Measurements from ENCODE around the gene PLCG1.

The PLCG1 gene

DNA sequence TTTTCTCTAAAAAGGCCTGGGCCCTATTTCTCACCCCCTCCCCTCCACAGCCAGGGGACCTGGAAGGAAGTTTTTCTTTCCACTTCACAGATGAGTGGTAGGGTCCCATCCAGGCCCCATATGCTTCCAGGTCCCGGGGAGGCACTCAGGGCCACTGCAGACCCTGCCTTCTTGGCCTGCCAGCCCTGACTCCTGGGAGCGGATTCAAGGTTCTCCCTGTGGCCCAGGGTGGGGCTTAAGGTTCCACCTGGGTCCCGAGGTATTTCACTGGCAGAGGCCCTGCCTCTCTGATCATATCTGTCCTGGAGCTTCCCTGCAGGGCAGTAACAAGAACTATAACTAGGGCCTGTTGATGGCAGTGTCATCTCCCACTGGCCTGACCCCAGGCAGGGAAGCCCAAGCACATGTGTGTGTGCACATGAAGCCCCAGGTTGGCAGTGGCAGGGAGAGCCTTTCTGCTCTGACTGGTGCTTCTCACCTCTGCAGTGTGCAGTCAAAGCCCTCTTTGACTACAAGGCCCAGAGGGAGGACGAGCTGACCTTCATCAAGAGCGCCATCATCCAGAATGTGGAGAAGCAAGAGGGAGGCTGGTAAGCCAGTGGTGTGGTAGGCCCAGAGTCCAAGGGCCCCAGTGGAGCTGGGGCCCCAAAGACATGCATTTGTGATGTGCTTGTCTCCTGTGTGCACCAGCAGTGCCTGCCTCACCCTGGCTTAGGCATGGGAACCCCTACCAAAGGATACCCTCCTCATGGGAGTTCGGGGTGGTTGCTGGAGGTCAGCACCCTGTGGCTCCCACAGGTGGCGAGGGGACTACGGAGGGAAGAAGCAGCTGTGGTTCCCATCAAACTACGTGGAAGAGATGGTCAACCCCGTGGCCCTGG is 31.2 kb downstream of the PLCG1 start:
- DNase-seq: no peak

DNA sequence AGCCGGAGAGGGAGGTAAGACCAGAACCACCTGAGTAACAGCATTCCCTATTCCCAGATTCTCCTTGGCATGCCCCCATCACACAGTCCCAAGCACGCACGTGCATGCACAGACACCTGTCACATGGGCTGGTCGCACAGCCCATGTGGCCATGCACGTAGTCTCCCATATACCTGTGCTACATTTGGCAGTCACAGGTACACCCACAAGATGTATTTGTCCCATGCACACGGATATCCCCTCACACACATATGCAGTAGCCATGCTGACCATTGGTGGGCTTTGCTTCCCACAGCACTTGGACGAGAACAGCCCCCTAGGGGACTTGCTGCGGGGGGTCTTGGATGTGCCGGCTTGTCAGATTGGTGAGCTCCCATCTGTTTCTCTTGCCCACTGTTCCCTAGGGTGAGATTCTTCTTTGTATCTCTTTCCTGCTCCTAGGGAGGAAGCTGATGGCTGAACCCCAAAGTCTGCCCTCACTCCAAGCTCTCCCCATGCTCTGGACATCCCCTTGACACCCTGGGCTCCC is 31.9 kb downstream of the PLCG1 start:
- DNase-seq: no peak

DNA sequence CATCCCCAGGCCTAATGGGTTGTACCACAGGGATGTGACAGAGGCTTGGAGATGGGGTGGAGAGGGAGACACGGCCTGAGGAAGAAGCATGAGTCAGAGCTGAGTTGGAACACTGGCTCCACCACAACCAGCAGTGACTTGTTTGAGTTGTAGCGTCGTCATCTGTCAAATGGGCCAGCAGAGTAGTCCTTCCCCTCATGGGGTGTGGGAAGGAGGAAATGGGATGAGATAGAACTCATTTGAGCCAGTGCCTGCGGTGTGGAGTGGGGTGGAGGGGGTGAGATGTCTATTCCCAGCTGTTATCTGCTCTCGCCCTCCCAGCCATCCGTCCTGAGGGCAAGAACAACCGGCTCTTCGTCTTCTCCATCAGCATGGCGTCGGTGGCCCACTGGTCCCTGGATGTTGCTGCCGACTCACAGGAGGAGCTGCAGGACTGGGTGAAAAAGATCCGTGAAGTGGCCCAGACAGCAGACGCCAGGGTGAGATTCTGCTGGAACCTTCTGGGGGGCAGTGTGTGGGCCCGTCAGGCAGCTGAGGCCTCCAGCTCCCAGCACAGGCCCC is 32.5 kb downstream of the PLCG1 start:
- no peak for DNase-seq

DNA sequence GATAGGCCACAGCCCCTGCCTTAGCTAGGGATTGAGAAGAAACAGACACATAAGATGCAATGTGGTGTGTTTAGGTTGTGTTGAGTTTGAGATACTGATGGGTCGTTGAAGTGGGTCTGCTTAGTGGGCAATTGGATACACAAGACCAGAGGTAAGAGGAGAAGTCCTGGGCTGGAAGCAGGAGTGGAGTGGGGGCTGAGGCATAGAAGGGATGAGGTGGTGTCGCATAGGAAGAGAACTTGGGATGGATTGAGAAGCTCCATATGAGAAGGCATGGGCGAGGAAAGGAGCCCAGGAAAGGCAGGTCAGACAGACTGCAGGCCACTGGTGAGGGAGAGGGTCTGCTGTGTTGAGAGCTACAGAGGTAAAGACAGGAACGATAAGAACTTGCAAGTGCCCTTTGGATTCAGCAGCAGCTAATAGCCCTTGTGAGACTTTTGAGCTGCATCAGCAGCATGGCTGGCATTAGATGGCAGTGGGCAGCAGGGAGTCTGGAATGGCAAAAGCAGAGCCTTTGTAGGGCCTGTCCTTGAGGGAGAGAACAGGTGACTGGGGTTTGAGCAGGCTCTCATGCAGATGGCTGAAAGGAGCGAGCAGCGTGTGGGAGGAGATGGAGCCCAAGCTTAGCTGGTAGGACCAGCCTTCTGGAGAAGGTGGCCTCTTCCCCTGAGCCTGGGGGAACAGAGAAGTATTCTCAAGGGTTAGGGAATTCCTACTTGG is 33.2 kb downstream of the PLCG1 start:
- DNase-seq: no peak

DNA sequence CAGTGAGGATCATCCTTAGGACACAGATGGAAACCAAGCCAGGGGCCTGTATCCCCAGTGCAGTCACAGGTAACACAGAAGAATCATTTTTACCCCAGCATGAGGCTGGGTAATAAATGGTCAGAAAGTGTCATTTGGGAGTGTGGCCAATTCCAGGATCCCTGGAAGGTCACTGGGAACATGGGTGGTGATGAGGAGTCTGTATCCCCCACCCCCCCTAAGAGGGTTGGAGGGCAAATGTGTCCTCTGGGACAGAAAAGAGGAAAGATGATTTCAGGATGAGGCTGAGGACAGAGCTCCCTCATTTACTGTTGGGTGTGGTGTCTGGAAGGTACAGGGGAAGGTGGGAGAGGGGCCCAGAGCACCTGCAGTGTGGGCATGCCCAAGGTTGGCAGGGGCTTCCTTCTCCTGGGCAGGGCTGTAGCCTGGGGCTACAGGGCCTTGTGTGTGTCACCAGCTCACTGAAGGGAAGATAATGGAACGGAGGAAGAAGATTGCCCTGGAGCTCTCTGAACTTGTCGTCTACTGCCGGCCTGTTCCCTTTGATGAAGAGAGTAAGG is 34.5 kb downstream of the PLCG1 start:
- DNase-seq: no peak

DNA sequence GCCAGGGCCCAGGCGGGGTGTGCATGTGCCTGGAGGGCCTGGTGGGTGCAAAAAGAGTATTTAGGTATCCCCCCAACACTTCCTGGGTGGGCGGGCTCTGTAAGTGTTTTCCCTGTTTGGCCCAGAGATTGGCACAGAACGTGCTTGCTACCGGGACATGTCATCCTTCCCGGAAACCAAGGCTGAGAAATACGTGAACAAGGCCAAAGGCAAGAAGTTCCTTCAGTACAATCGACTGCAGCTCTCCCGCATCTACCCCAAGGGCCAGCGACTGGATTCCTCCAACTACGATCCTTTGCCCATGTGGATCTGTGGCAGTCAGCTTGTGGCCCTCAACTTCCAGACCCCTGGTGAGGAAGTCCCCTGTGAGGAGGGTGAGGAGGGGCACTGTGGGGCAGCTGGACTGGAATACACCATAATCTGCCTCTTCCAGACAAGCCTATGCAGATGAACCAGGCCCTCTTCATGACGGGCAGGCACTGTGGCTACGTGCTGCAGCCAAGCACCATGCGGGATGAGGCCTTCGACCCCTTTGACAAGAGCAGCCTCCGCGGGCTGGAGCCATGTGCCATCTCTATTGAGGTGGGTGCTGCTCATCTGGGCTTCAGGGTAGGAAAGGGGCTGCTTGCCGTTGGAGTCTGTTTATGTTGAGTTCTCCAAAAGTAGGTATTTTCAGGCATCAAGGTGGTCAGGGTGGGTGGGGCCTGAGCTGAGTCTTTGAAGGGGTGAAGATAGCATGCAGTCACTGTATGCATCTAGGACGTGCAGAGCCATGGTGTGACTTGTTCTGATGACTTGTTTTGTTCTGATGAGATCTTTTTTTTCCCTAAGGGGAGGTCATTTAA is 35.2 kb downstream of the PLCG1 start:
- DNase-seq: no peak

DNA sequence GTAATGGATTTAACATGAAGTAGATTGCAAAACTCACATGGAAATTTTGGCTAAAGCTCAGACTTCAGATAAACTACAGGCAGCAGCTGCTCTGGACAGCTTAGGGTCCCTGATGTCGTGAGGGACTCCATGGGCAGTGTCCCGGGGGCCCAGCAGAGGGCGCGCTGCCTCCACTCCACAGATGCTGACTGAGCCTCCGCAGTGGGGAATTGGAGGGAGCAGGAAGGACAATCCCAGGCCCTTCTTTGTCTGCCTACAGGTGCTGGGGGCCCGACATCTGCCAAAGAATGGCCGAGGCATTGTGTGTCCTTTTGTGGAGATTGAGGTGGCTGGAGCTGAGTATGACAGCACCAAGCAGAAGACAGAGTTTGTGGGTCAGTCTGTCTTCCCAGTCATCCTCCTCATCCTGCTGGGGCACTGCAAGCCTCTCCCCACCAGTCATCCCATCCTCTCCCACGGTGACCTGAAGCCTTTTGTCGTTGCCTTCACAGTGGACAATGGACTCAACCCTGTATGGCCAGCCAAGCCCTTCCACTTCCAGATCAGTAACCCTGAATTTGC is 35.9 kb downstream of the PLCG1 start:
- peak; percentile 86 for DNase-seq

DNA sequence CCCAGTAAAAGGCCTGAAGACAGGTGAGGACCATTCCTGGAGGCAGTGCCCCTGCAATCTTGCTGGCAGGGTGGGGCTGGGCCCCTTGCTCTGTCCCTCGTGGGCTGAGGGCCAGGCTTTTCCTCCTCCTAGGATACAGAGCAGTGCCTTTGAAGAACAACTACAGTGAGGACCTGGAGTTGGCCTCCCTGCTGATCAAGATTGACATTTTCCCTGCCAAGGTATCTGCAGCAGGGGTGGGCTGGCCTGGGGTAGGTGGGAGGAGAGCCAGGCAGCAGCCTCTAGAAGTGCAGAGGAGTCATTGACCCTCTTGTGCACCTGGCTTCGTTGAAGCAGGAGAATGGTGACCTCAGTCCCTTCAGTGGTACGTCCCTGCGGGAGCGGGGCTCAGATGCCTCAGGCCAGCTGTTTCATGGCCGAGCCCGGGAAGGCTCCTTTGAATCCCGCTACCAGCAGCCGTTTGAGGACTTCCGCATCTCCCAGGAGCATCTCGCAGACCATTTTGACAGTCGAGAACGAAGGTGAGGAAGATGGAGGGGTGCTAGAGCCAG is 36.5 kb downstream of the PLCG1 start:
- DNase-seq: no peak

DNA sequence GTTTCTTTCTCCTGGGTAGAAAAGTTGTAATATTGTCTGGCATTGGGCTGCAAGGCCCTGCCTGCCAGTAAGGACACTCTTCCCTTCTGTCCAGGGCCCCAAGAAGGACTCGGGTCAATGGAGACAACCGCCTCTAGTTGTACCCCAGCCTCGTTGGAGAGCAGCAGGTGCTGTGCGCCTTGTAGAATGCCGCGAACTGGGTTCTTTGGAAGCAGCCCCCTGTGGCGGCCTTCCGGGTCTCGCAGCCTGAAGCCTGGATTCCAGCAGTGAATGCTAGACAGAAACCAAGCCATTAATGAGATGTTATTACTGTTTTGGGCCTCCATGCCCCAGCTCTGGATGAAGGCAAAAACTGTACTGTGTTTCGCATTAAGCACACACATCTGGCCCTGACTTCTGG is 37.0 kb downstream of the PLCG1 start:
- no peak for DNase-seq

DNA sequence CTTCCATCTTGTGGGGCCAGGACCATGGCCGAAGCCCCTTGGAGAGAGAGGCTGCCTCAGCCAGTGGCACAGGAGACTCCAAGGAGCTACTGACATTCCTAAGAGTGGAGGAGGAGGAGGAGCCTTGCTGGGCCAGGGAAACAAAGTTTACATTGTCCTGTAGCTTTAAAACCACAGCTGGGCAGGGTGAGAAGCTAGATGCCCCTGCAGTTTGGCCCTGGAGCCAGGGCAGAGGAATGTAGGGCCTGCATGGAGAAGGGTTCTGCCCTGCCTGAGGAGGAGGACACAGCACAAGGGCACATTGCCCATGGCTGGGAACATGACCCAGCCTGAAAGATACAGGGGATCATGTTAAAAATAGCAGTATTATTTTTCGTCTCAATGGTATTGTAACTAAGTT is 37.4 kb downstream of the PLCG1 start:
- no peak for DNase-seq

DNA sequence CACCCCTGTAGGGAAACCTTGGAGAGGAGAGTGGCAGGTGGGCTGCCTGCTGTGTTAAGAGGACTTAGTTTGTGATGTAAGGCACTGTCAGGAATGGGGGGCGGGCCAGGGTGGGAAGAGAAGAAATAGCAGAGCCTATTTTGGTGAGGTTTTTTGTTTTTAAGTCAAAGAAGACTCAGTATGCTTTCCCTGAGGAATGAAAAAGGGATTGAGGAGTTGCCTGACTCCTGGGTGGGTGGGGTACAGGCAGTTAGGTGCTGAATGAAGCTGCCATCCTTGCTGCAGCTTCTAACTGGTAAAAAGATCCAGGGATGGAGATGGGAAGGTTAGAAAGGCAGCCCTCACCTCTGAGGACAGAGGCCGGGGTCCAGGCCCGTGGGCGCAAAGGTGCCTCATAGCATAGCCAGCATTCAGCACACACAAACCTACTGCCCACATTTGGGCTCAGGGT is 37.9 kb downstream of the PLCG1 start:
- DNase-seq: no peak

DNA sequence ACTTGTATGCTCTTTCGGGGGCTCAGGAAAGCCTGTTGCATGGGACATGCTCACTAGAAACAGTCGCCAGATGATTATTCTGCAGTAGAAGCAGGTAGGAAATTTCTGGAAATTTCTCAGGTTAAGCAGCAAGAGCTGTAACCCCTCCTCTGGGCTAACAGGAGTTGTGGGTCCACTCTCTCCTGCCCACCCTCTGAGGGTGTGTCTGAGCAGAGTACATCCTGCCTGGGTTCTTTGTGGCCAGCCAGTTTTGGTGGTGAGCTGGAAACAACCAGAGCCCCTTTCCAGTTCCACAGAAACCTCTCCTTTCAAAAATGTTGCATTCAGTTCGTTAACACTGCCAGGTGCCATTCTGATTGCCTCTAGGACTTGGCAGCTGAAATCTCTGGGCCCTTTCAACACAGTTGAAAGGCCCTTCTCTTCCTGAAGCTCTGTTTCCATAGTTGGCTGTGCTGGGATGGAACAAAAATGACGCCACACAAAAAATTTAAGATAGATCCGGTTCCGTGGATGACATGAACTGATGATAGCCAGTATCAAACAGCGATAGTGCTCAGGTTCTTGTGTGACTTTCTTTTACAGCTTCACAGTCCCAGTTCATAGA is 38.5 kb downstream of the PLCG1 start:
- DNase-seq: no peak

DNA sequence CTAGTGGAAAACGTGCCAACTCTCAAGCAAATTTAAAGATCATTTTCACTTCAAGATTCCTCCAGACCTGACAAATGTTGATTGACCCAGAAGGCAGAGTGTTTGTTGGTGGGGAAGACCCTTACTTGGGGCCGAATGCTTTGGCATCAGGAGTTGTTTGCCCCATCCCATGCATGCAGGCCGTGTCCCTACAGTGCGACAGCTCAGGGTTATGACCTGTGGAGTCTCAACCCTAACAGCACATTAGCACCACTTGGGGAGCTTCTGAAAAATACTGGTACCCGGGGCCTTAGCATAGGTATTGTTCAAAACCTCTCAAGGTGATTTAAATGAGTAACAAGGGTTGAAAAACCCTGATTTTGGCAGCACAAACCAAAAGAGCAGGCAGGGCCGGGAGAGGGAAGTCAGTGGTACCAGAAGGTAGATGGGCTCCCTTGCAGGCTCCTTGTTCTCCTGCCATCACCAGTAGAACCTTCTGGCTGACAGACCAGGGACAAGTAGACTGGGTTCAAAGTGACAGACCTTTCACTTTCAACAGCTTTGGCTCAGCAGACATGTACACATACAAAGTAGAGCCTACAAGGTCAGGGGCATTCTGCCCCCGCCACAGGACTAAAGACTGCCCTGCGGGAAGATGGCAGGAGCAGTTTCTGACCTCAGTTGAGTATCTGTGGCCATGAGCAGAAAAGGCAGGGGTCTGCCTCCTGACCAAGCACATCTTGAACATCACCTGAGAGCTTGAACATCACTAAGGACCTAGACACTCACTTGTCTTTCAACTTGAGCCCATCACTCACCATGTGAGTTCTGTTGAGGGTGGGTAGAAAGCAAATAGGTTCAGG is 39.6 kb downstream of the PLCG1 start:
- DNase-seq: no peak

DNA sequence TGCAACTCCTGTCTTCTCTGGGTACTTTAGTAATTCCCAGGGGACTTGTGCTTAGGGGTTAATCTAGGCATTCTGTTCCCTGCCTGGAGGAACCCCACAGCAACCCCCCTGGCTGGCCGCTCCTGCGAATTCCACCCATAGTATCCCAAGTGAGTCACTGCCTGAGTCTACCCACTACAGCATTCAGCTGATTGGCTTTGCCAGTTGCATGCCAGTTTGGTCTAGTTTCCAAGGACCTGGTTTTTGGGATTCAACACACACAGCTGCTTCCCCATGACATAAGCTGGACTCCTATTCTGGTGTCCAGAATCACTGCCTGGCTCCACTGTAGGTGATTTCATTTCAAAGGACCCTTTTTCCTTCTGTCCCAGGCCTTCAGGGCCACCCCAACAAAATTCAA is 40.3 kb downstream of the PLCG1 start:
- no peak for DNase-seq

DNA sequence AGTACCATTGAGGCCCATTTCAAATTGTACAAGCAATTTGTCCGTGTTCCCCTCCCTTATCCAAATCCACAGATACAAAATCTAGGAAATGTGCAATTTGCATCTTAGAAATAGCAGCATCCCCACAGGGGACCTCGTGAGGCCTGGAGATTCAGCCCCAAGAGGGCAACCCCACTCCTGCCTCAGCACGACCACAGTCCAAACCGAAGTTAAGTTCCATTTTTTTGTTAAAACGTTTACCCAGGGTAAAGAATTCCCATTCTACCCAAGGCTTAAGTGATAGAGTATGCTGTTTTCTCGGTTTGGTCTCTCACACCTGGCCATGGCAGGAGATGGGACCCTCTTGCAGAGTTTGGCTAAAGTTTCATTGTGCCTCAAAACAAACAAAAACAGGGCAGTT is 41.2 kb downstream of the PLCG1 start:
- DNase-seq: no peak

DNA sequence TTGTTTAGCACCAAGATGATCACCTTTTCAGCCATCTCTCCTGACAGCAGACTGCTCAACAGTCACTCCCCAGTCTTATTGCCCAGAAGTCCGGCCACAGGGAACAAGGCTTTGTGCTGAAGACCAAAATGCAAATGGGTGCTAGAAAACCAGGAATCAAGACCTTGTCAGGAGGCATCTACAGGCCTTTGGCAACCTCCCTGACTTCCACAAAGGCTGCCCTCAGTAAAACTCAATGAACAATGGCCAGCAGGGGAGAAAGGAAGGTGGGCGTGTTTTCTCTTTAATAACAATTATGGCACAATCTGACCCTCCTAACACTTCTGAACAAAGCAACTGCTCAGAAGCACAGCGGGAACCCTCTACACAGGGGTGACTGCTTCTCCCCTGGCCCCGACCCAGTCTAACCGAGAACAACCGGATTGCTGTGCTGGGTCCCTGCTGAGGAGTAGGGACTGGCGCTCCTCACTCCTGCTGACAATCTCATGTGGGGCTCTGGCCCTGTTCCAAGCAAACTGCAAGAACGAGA is 41.6 kb downstream of the PLCG1 start:
- DNase-seq: peak; percentile 38

DNA sequence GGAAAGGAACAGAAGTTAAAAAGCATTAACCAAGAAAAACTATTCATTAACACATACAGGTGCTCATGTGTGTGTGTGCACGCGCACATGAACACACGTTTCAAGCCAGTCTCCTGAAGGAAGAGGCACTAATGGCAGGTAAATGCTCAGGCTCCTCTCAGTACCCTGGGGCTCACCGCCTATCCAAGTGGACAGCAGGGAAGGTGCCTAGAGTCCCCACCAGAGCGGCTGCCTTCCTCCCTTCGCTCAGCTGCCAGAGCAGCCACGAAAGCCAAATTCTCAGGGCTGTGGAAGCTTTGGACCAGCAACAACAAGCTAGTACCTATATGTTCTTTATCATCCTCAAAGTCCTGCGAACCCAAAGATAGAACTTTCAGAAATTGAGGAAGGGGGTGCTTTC is 42.6 kb downstream of the PLCG1 start:
- no peak for DNase-seq

DNA sequence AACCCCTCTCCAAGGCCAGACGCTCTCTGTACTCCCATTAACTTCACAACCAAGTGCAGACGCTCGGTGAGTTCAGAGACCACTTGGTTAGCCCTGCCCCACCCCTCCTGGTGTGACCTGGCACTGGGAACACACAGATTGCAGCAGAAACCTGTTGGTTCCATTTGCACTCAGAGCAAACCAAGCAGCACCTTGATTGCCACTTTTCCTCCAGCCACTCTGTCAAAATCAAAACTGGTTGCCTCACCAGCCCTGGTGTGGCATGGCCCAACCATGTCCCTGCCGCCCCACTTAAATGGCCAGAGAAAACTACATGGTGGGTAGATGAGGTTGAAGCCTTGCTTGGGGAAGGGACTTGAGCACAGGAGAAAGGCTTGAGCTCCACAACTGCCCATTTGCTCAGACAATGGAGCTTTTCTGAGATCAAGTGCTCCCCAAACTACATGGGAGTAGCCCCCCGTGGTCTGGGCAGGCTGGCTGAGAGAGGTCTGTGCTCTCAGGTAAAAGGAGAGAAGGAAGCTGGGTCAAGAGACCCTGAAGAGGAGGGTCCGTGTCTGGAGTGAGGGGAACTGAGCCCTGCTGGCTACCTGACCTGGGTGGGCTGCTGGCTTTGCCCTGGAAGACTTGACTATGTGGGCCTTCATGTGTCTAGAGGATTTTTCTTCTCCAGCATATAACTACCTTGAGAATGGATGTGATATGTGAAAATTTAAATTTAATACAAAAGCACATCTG is 43.4 kb downstream of the PLCG1 start:
- no peak for DNase-seq

DNA sequence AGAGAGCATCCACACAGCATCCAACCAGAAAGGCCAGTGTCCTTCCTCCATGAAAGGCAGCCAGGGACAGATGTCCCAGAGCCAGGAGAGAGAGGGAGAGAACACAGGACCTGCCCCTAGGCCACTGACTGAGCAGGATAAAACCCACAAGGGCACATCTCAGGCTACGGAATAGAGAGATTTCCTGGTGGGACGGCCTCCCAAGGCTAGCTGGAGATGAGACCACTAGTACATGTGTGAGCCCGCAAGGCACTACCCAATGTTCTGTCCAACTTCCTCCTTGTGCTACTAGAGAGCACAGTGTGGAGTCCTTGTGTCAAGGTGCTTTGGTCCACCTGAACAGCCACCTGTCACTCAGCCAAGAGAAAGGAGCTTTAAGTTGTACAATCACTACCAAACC is 44.2 kb downstream of the PLCG1 start:
- no peak for DNase-seq

Measured in retina (tissue), 1 donor.